ENCODE results near the gene C18orf32. TPM values are rescaled to one million over a fixed set of nuclear protein-coding genes. Genes with fewer than 3 reads are reported as not detected.

The C18orf32 gene
- total and polyA plus RNA-seq, 2 donors from 2014 or later = 58.6 to 120 TPM

DNA sequence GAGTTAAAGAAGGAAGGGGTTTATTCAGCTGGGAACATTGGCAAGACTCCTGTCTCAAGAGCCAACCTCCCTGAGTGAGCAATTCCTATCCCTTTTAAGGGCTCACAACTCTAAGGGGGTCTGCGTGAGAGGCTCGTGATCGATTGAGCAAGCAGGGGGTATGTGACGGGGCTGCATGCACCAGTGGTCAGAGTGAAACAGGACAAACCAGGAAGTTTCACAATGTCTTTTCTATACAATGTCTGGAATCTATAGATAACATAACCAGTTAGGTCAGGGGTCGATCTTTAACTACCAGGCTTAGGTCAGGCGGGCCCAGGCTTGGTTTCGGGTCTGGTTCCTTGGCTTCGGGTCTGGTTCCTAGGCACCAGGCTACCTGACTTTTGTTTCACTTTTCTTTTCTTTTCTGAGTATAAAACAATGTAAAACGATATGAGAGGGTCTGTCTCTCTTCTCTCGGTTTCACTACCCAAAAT is 44.7 kb upstream of the C18orf32 start:
- no peak overlapping the region for H3K4me3 ChIP-seq (ENCODE audit: low read length in 3 of 3)
- no peaks in the 10 kb centered on the region for H3K36me3 ChIP-seq (ENCODE audit: control insufficient read depth in 2 of 3, insufficient read depth in 3 of 3, low read length in 3 of 3)
- TF ChIP-seq, protein P1, sequence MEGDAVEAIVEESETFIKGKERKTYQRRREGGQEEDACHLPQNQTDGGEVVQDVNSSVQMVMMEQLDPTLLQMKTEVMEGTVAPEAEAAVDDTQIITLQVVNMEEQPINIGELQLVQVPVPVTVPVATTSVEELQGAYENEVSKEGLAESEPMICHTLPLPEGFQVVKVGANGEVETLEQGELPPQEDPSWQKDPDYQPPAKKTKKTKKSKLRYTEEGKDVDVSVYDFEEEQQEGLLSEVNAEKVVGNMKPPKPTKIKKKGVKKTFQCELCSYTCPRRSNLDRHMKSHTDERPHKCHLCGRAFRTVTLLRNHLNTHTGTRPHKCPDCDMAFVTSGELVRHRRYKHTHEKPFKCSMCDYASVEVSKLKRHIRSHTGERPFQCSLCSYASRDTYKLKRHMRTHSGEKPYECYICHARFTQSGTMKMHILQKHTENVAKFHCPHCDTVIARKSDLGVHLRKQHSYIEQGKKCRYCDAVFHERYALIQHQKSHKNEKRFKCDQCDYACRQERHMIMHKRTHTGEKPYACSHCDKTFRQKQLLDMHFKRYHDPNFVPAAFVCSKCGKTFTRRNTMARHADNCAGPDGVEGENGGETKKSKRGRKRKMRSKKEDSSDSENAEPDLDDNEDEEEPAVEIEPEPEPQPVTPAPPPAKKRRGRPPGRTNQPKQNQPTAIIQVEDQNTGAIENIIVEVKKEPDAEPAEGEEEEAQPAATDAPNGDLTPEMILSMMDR (IDR thresholded peaks at IDR 0.05; ENCODE audit: borderline replicate concordance, extremely low read depth, insufficient read depth) = no peak
- no peak for DNase-seq
- H3K4me1 ChIP-seq (ENCODE audit: control insufficient read depth in 2 of 3, insufficient read depth in 2 of 3, low read depth in 1 of 3, low read length in 3 of 3) = no peaks in the 10 kb centered on the region
- FAIRE-seq = no peak
- no peak overlapping the region for H3K9ac ChIP-seq (ENCODE audit: low read length in 3 of 3)
- H3K27me3 ChIP-seq (ENCODE audit: control insufficient read depth, insufficient read depth, low read length) = no peaks in the 10 kb centered on the region
- H3K9me3 ChIP-seq (ENCODE audit: control insufficient read depth in 2 of 3, insufficient read depth in 1 of 3, low read length in 3 of 3) = no peaks in the 10 kb centered on the region
- intact Hi-C loops (cut with DNase I) = no loop called here
- no peak overlapping the region for H3K27ac ChIP-seq (ENCODE audit: low read depth in 2 of 2, low read length in 2 of 2)

DNA sequence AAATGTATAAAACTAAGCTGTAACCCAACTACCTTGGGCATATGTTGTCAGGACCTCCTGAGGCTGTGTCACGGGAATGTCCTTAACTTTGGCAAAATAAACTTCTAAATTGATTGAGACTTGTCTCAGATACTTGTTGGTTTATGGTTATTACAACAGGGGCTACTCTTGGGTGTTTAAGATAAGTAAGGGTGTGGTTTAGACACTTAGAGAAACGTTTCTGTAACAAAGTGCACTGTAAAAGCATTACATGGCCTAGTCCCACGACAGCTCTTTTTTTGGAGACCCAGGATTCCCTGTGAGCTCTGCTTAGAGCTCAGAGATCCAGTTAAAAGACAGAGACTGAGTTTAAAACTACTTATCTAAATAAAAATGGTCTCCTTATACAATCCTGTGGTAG is 42.6 kb upstream of the C18orf32 start:
- TF ChIP-seq, protein P1 (IDR thresholded peaks at IDR 0.05; ENCODE audit: borderline replicate concordance, extremely low read depth, insufficient read depth) = no peak
- Histone ChIP-seq H3K4me3 (ENCODE audit: low read length in 3 of 3) (no peak overlapping the region), H3K27ac (ENCODE audit: low read depth in 2 of 2, low read length in 2 of 2) (no peak overlapping the region), H3K4me1 (ENCODE audit: control insufficient read depth in 2 of 3, insufficient read depth in 2 of 3, low read depth in 1 of 3, low read length in 3 of 3) (no peaks in the 10 kb centered on the region), H3K36me3 (ENCODE audit: control insufficient read depth in 2 of 3, insufficient read depth in 3 of 3, low read length in 3 of 3) (no peaks in the 10 kb centered on the region), H3K27me3 (ENCODE audit: control insufficient read depth, insufficient read depth, low read length) (no peaks in the 10 kb centered on the region), H3K9me3 (ENCODE audit: control insufficient read depth in 2 of 3, insufficient read depth in 1 of 3, low read length in 3 of 3) (no peaks in the 10 kb centered on the region), H3K9ac (ENCODE audit: low read length in 3 of 3) (no peak overlapping the region)
- FAIRE-seq (no peak), DNase-seq (no peak)
- intact Hi-C loops (cut with DNase I) = no loop called here

DNA sequence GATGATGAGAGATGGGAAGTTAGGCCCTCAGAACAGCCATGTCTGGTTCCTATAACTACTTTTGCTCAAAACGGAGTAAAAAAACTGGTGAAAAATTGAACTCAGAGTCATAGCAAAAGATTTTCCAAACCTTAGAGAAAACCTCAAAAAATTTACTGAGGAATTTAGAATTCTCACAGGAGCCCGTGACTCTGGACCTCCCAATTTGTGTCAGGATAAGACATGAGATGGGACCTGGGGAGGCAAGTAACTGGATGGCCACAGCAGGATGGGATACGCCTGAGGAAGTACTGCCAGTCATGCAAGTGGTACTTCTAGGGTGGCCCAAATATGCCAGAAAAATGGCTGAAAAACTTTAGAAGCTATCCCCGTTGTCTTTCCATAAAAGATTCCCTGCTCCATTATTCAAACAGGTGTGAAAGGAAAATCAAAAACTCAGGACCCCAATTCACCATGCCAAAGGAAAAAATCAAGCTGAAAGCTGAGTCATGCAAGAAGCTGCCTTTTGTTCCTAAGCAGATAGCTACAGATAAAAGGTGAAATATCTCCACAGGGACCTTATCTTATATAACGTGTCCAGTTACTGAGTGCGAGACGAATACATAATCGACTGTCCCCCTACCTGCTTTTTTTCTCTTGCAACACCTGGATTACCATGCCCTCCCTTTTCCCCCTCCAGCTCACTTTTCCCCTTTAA is 40.7 kb upstream of the C18orf32 start:
- intact Hi-C loops (cut with DNase I) = no loop called here
- TF ChIP-seq, protein P1 (IDR thresholded peaks at IDR 0.05; ENCODE audit: borderline replicate concordance, extremely low read depth, insufficient read depth) = no peak
- Histone ChIP-seq H3K27me3 (ENCODE audit: control insufficient read depth, insufficient read depth, low read length) (no peaks in the 10 kb centered on the region), H3K9ac (ENCODE audit: low read length in 3 of 3) (no peak overlapping the region), H3K27ac (ENCODE audit: low read depth in 2 of 2, low read length in 2 of 2) (no peak overlapping the region), H3K4me3 (ENCODE audit: low read length in 3 of 3) (no peak overlapping the region), H3K36me3 (ENCODE audit: control insufficient read depth in 2 of 3, insufficient read depth in 3 of 3, low read length in 3 of 3) (no peaks in the 10 kb centered on the region), H3K9me3 (ENCODE audit: control insufficient read depth in 2 of 3, insufficient read depth in 1 of 3, low read length in 3 of 3) (no peaks in the 10 kb centered on the region), H3K4me1 (ENCODE audit: control insufficient read depth in 2 of 3, insufficient read depth in 2 of 3, low read depth in 1 of 3, low read length in 3 of 3) (no peaks in the 10 kb centered on the region)
- FAIRE-seq = no peak
- DNase-seq = no peak

Data from kidney (tissue), 14 donors.